Keratinocyte (primary cell): ENCODE results near the gene RAP1GAP2.

Experiments used
- EZH2 ChIP-seq: IDR thresholded peaks from one replicate; pipeline ENCODE4 v1.6.1; 2012; ENCODE audit warnings: inconsistent platforms, mild to moderate bottlenecking, low read length, moderate library complexity
- TF ChIP-seq, protein P1 (sequence below), 3 experiments: IDR thresholded peaks in 1 of 3; conservative IDR thresholded peaks in 1 of 3; optimal IDR thresholded peaks in 1 of 3; 2 replicates in 2 of 3; 3 replicates in 1 of 3; pipeline versions ENCODE3 to v1.5.1; 2011; ENCODE audit warnings: low read length in 3 of 3, mild to moderate bottlenecking in 3 of 3, moderate library complexity in 2 of 3, control low read depth in 1 of 3, inconsistent platforms in 1 of 3; ENCODE audit not compliant: insufficient read depth in 2 of 3; ENCODE audit errors: extremely low read depth in 1 of 3

DNA sequence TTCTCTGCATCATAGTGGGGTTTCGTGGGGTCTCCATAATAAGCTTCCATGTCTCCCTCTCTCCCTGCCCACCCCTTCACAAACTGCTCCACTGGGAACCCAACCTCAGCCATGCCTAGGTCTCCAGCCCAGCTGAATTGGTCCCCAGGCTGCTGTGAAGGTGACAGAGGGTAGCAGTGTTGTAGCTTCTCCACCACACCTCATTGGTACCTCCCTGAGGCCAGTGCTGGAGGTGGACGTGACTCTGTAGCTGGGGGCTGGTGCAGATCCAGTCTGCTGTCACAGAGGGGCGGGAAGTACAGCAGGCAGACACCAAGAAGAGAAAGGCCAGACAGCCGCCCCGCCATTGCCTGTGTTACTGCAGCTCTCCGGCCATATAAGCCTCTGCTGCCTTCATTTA lies 185.1 kb downstream of the RAP1GAP2 start:
- TF ChIP-seq, protein P1, sequence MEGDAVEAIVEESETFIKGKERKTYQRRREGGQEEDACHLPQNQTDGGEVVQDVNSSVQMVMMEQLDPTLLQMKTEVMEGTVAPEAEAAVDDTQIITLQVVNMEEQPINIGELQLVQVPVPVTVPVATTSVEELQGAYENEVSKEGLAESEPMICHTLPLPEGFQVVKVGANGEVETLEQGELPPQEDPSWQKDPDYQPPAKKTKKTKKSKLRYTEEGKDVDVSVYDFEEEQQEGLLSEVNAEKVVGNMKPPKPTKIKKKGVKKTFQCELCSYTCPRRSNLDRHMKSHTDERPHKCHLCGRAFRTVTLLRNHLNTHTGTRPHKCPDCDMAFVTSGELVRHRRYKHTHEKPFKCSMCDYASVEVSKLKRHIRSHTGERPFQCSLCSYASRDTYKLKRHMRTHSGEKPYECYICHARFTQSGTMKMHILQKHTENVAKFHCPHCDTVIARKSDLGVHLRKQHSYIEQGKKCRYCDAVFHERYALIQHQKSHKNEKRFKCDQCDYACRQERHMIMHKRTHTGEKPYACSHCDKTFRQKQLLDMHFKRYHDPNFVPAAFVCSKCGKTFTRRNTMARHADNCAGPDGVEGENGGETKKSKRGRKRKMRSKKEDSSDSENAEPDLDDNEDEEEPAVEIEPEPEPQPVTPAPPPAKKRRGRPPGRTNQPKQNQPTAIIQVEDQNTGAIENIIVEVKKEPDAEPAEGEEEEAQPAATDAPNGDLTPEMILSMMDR (optimal IDR thresholded peaks at IDR 0.05 in 1 of 3, IDR thresholded peaks at IDR 0.05 in 1 of 3, conservative IDR thresholded peaks at IDR 0.05 in 1 of 3; ENCODE audit: extremely low read depth in 1 of 3, insufficient read depth in 2 of 3, low read length in 3 of 3): no peak
- TF ChIP-seq EZH2: no peak
